Smooth muscle cell (in vitro differentiated cells): ENCODE results near the gene AKR7A2. TPM values are rescaled to one million over a fixed set of nuclear protein-coding genes. Genes with fewer than 3 reads are reported as not detected.

ENCODE experiments used
- DNase-seq: peaks from one replicate; lab custom pipeline; 2025; ENCODE audit not compliant: unreplicated experiment; lab: John Stamatoyannopoulos, UW
- H2AFZ ChIP-seq: fragments of 200-600 bp; sonication (generic); 2 replicates; pipeline ENCODE4 v1.6.0; 2016; ENCODE audit warnings: antibody characterized with exemption, low read depth, mild to moderate bottlenecking
- H3F3A ChIP-seq: fragments of 200-600 bp; sonication (generic); 2 replicates; pipeline ENCODE4 v1.6.0; 2017; ENCODE audit warnings: antibody characterized with exemption, low read depth
- H3K27ac ChIP-seq: fragments of 200-600 bp; sonication (generic); 2 replicates; pipeline ENCODE4 v1.5.1; 2016; ENCODE audit warnings: low read depth, mild to moderate bottlenecking
- H3K27me3 ChIP-seq: fragments of 200-600 bp; sonication (generic); 2 replicates; pipeline ENCODE4 v1.6.1; 2016; ENCODE audit warnings: low read depth, mild to moderate bottlenecking
- H3K36me3 ChIP-seq: fragments of 200-600 bp; sonication (generic); 2 replicates; pipeline ENCODE4 v1.5.1; 2016; ENCODE audit warnings: low read depth
- H3K4me1 ChIP-seq: fragments of 200-600 bp; sonication (generic); 2 replicates; pipeline ENCODE4 v1.5.1; 2016; ENCODE audit warnings: low read depth
- H3K4me2 ChIP-seq: fragments of 200-600 bp; sonication (generic); 2 replicates; pipeline ENCODE4 v1.6.0; 2016; ENCODE audit warnings: mild to moderate bottlenecking
- H3K4me3 ChIP-seq: fragments of 200-600 bp; sonication (generic); 2 replicates; pipeline ENCODE4 v1.5.1; 2016; ENCODE audit warnings: mild to moderate bottlenecking
- H3K79me2 ChIP-seq: fragments of 200-600 bp; sonication (generic); 2 replicates; pipeline ENCODE4 v1.6.0; 2016; ENCODE audit warnings: low read depth, mild to moderate bottlenecking
- H3K9ac ChIP-seq: fragments of 200-600 bp; sonication (generic); 2 replicates; pipeline ENCODE4 v1.6.0; 2016; ENCODE audit warnings: low read depth
- H3K9me3 ChIP-seq: fragments of 200-600 bp; sonication (generic); replicated peaks from 2 replicates; pipeline ENCODE4 v1.5.1; 2016; ENCODE audit warnings: low read depth
- H4K20me1 ChIP-seq: fragments of 200-600 bp; sonication (generic); 2 replicates; pipeline ENCODE4 v1.6.0; 2016; ENCODE audit warnings: low read depth
- WGBS: methylation state at CpG from one replicate; pipeline ENCODE4 v1.1.7; 2016; ENCODE audit warnings: low lambda C conversion rate; 5-methylcytosine and 5-hydroxymethylcytosine counted together
- polyA plus RNA-seq: library from polyadenylated mRNA; unstranded; fragments of >200 nt; fragmentation: Nextera tagmentation; extraction: Ambion mirVana; gene quantifications from 2 replicates; pipeline ENCODE4 v1.2.1, GENCODE V29; 2016
- total RNA-seq: library from RNA; depleted of rRNA; stranded (reverse); fragments of >200 nt; gene quantifications from 2 replicates; pipeline ENCODE4 v1.2.3, GENCODE V29; 2014
- TF ChIP-seq, protein P1 (sequence below): fragments of 200-600 bp; sonication (generic); IDR thresholded peaks from 2 replicates; pipeline ENCODE4 v1.5.1; 2017; ENCODE audit warnings: borderline replicate concordance, mild to moderate bottlenecking, antibody characterized with exemption; ENCODE audit not compliant: insufficient read depth, poor library complexity, severe bottlenecking

The AKR7A2 gene
- total and polyA plus RNA-seq, 2 experiments from 2014 or later: 67.5 to 86.4 TPM

DNA sequence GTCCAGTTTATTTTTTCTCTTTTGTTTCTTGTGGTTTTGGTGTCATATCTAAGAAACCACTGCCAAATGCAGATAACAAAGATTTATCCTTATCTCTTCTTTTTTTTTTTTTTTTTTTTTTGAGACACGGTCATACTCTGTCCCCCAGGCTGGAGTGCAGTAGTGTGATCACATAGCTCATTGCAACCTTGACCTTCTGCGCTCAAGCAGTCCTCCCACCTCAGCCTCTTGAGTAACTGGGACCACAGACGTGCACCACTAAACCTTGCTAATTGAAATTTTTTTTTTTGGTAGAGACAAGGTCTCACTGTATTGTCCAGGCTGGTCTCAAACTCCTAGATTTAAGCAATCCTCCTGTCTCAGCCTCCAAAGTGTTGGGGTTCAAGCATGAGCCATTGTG, 9.1 kb upstream of the AKR7A2 start:
- 89% methylated on average over 3 of the region's 3 CpGs for WGBS
- no peaks in the 10 kb centered on the region for H3K79me2 ChIP-seq
- no peaks in the 10 kb centered on the region for H3K9me3 ChIP-seq
- H3F3A ChIP-seq: no peaks in the 10 kb centered on the region
- peaks cover 21% of the 10 kb centered on the region for H4K20me1 ChIP-seq
- H3K9ac ChIP-seq: no peak overlapping the region
- no peaks in the 10 kb centered on the region for H3K36me3 ChIP-seq
- no peak overlapping the region for H2AFZ ChIP-seq
- DNase-seq: no peak
- no peaks in the 10 kb centered on the region for H3K27me3 ChIP-seq
- H3K4me1 ChIP-seq: no peaks in the 10 kb centered on the region
- no peak overlapping the region for H3K4me3 ChIP-seq
- no peak overlapping the region for H3K4me2 ChIP-seq
- TF ChIP-seq, protein P1, sequence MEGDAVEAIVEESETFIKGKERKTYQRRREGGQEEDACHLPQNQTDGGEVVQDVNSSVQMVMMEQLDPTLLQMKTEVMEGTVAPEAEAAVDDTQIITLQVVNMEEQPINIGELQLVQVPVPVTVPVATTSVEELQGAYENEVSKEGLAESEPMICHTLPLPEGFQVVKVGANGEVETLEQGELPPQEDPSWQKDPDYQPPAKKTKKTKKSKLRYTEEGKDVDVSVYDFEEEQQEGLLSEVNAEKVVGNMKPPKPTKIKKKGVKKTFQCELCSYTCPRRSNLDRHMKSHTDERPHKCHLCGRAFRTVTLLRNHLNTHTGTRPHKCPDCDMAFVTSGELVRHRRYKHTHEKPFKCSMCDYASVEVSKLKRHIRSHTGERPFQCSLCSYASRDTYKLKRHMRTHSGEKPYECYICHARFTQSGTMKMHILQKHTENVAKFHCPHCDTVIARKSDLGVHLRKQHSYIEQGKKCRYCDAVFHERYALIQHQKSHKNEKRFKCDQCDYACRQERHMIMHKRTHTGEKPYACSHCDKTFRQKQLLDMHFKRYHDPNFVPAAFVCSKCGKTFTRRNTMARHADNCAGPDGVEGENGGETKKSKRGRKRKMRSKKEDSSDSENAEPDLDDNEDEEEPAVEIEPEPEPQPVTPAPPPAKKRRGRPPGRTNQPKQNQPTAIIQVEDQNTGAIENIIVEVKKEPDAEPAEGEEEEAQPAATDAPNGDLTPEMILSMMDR: no peak
- H3K27ac ChIP-seq: no peak overlapping the region

DNA sequence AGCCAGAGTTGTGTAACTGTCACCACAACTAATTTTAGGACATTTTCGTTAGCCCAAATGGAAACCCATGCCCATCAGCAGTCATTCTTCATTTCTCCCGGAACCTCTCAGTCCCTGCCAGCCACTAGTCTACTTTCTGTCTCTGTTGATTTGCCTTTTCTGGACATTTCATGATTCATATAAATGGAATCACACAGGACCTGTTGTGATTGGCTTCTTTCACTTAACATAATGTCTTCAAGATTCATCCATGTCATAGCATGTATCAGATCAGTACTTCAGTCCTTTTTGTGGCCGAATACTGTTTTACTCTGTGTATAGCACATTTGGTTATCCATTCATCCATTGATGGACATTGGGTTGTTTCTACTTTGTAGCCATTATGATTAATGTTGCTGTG, 7.3 kb upstream of the AKR7A2 start:
- no peak overlapping the region for H3K9ac ChIP-seq
- no peak for DNase-seq

DNA sequence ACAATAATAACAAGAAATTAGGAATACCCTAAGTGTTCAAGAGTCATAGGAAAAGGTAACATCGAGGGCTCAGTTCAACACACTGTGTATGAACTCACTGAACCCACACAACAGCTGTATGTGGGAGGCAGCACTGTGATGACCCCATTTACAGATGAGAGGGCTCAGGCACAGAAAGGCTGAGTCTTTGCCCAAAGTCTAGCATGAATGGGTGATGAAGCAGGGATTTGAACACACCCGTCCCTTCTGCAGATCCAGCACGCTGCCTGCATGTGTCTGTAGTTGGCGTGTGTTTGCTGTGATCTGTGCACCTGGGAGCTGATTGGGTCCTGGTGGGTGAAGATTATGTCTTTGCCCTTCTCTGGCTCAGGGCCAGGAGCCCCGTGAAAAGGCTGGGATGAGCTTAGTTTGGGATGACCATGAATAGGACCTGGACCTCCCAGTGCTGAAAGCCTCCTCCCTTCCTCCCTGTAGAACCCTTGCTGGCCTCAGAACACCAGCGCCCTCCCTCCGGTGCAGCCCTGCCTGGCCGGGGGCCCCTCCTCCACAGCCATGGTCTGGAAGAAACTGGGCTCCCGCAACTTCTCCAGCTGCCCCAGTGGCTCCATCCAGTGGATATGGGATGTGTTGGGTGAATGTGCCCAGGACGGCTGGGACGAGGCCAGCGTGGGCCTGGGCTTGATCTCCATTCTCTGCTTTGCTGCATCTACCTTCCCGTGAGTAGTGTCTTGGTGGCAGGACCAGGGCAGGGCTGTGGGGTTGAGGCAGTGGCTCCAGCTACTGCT, 5.4 kb upstream of the AKR7A2 start:
- no peak overlapping the region for H3K9ac ChIP-seq
- no peak overlapping the region for H2AFZ ChIP-seq
- 83% methylated on average over 13 of the region's 13 CpGs for WGBS

More for the DNA sequence above, 7.3 kb upstream of the AKR7A2 start:
- Histone ChIP-seq H3K79me2 (no peaks in the 10 kb centered on the region), H3K9me3 (no peaks in the 10 kb centered on the region), H2AFZ (no peak overlapping the region), H3F3A (no peaks in the 10 kb centered on the region), H3K36me3 (no peaks in the 10 kb centered on the region), H3K4me3 (no peak overlapping the region), H3K4me2 (no peak overlapping the region), H3K27me3 (no peaks in the 10 kb centered on the region), H4K20me1 (peaks cover 21% of the 10 kb centered on the region), H3K4me1 (no peaks in the 10 kb centered on the region), H3K27ac (no peak overlapping the region)
- WGBS: 97% methylated on average over 3 of the region's 3 CpGs
- TF ChIP-seq, protein P1: no peak

More for the DNA sequence above, 5.4 kb upstream of the AKR7A2 start:
- H3K9me3 ChIP-seq: no peaks in the 10 kb centered on the region
- H3K4me1 ChIP-seq: no peaks in the 10 kb centered on the region
- no peak overlapping the region for H3K27ac ChIP-seq
- H3K36me3 ChIP-seq: no peaks in the 10 kb centered on the region
- H4K20me1 ChIP-seq: peaks cover 26% of the 10 kb centered on the region
- H3F3A ChIP-seq: no peaks in the 10 kb centered on the region
- TF ChIP-seq, protein P1: no peak
- H3K4me3 ChIP-seq: no peak overlapping the region
- no peak for DNase-seq
- H3K79me2 ChIP-seq: no peaks in the 10 kb centered on the region
- H3K4me2 ChIP-seq: no peak overlapping the region
- no peaks in the 10 kb centered on the region for H3K27me3 ChIP-seq
